ENCODE results near the gene ZNF541.
"Not testable (repeated sequence)": the region's sequence is repeated elsewhere in the genome, so short reads cannot be mapped to it uniquely, and the experiment has no call there.

Gene ZNF541

DNA sequence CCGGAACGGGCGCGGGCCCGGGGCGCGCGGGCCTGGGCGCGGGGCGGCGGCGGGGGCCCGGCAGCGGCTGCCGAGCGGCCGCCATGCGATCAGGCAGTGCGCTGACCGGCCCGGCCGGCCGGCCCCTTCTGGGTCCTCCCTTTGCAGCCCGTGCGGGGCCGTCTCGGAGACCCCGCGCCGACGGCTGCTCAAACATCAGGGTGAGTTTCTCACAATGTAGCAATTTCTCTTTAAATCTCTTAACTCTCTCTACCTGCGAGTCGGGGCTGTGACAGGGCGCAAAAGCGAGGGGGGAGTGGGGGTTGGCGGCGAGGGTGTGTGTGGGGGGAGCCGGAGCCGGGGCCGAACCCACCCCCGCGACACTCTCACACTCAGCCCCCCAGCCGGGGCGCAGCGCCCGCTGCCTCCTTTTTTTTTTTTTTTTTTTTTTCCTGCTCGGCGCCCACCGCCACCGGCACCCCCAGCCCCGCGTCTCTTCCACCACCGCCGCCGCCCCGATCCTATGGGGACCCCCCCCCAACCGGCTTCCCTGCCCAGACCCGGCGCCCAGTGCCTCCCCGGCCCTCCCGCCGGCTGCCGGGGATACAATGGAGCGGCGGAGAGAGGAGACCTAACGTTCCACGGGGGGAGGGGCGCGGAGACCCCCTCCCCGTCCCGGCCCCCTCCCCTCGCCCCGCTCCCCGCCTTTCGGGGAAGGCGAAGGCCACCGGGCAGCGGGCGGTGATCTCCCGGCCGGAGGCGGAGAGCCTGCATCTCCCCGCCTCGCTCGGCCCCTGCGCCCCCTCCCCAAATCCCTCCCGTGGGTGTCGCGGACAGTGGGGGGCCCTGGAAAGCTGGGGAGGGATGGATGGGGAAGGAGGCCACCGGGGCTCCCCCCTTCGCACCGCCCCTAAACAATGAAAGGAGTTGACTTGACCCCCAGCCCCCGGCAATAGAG lies 36.3 kb upstream of the ZNF541 start, which contains the start of gene BICRA:
BICRA (plus strand) TSS at position 166 of the 937 bp plus-strand sequence. CDS start 64,441 bp downstream, outside the sequence.
- peaks cover 1 to 5% of the 10 kb centered on the region in 2 donors for H3K36me3 Mint-ChIP-seq
- DNase-seq = peak; percentile 71
- H3K4me3 Mint-ChIP-seq = peak within 1 kb of the TSS; percentile 94 to 95
- peaks cover 31 to 44% of the 10 kb centered on the region in 2 donors for H3K4me1 Mint-ChIP-seq
- peak; percentile 70 to 74 for ATAC-seq (replicated peaks)
- no peaks in the 10 kb centered on the region for H3K9me3 Mint-ChIP-seq
- H3K27ac Mint-ChIP-seq = peak within 1 kb of the TSS; percentile 97
- peaks cover 0 to under 1% of the 10 kb centered on the region in 2 donors for H3K27me3 Mint-ChIP-seq

DNA sequence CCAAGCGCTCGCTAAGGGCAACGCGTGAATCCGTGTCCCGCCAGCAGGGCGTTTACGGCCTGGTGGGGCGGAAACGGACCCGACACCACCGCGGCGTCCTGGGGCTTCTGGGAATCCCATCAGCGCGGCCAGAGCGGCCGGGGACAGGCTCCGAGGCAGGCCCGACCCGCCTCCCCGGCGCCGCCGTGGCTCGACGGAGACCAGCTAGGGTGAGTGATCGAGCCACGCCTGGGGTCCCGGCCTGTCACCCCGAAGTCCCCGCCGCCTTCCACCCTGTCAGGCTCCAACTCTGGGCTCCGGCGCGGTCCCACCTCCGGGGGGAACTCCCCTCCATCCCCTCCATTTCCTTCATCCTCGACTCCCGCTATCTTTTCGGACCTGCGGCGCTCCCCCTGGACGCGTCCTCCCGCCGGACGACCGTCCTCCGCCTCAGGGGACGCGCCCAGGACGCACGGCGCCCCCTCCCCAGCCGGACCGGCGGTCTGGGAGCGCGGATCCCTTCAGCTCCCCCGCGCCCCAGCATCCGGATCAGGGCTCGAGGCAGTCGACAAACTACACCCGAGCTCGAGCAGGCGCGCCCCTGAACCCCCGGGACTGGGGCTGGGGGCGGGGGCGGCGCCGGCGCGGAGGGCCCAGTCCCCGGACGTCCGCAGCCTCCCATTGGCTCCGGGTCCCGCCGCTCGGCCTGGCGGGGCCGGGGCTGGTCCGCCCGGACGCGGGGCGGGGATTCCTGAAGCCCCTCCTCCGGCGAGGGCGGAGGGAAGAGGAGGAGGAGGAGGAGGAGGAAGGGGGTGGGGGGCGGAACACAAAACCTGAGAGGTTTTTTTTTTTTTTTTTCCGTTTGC lies 35.3 kb upstream of the ZNF541 start:
- Mint-ChIP-seq H3K27me3 (peaks cover 0 to 9% of the 10 kb centered on the region in 2 donors), H3K9me3 (no peaks in the 10 kb centered on the region), H3K27ac (peak overlapping the region; percentile 93), H3K4me3 (peak overlapping the region; percentile 84 to 91), H3K4me1 (peaks cover 30 to 35% of the 10 kb centered on the region in 2 donors), H3K36me3 (peaks cover 1 to 5% of the 10 kb centered on the region in 2 donors)
- peak; percentile 94 for DNase-seq
- peak; percentile 90 to 93 for ATAC-seq (replicated peaks)

DNA sequence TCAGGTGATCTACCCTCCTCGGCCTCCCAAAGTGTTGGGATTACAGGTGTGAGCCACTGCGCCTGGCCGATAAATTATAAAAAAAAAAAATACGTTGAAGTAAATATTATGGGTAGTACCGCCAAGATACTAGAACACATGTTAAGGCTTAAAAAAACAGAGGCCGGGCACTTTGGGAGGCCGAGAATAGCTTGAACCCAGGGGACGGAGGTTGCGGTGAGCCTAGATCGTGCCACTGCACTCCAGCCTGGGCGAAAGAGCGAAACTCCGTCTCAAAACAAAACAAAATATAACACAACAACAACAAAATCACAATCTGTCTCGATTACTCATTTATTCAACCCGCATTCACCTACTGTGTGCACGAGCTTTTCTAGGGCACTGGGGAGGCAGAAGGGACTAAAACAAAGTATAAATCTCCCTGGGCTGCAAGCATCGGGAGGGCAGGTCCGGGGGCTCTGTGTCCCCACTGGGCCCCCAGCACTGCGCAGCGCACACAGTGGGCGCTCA lies 34.7 kb upstream of the ZNF541 start:
- Mint-ChIP-seq H3K9me3 (no peaks in the 10 kb centered on the region), H3K27me3 (peaks cover 4 to 9% of the 10 kb centered on the region in 2 donors), H3K4me1 (peaks cover 27 to 28% of the 10 kb centered on the region in 2 donors), H3K36me3 (peaks cover 1 to 5% of the 10 kb centered on the region in 2 donors), H3K4me3 (peak overlapping the region; percentile 84 to 91), H3K27ac (peak overlapping the region; percentile 93)
- ATAC-seq (replicated peaks) = no peak
- no peak for DNase-seq

GRCh38 chr19:47603706-47604565 lies 31.0 kb upstream of the ZNF541 start:
- peaks cover 13 to 20% of the 10 kb centered on the region in 2 donors for H3K27me3 Mint-ChIP-seq
- no peak for ATAC-seq (replicated peaks)

GRCh38 chr19:47601180-47601904 lies 28.4 kb upstream of the ZNF541 start:
- H3K27me3 Mint-ChIP-seq = peaks cover 13 to 26% of the 10 kb centered on the region in 2 donors
- no peak for DNase-seq
- H3K36me3 Mint-ChIP-seq = no peaks in the 10 kb centered on the region
- peak overlapping the region; percentile 86 for H3K27ac Mint-ChIP-seq
- peaks cover 0 to 2% of the 10 kb centered on the region in 2 donors for H3K9me3 Mint-ChIP-seq
- ATAC-seq (replicated peaks) = no peak
- H3K4me3 Mint-ChIP-seq = peak overlapping the region; percentile 80 to 91
- peaks cover 15 to 17% of the 10 kb centered on the region in 2 donors for H3K4me1 Mint-ChIP-seq

More at GRCh38 chr19:47603706-47604565, 31.0 kb upstream of the ZNF541 start:
- DNase-seq = no peak
- Mint-ChIP-seq H3K4me1 (peaks cover 18 to 21% of the 10 kb centered on the region in 2 donors), H3K9me3 (peaks cover 0 to 2% of the 10 kb centered on the region in 2 donors), H3K4me3 (no peak overlapping the region), H3K27ac (no peak overlapping the region), H3K36me3 (peaks cover 1 to 5% of the 10 kb centered on the region in 2 donors)

- peaks cover 19 to 34% of the 10 kb centered on the region in 2 donors for H3K27me3 Mint-ChIP-seq
- peak; percentile 97 to 98 for ATAC-seq (replicated peaks)
- peaks cover 0 to 2% of the 10 kb centered on the region in 2 donors for H3K9me3 Mint-ChIP-seq
- peak overlapping the region; percentile 86 for H3K27ac Mint-ChIP-seq
- H3K36me3 Mint-ChIP-seq = no peaks in the 10 kb centered on the region
- peak; percentile 97 for DNase-seq
- peak overlapping the region; percentile 80 to 91 for H3K4me3 Mint-ChIP-seq
- peaks cover 15 to 17% of the 10 kb centered on the region in 2 donors for H3K4me1 Mint-ChIP-seq
Observed at GRCh38 chr19:47600246-47601179, 27.6 kb upstream of the ZNF541 start.

DNA sequence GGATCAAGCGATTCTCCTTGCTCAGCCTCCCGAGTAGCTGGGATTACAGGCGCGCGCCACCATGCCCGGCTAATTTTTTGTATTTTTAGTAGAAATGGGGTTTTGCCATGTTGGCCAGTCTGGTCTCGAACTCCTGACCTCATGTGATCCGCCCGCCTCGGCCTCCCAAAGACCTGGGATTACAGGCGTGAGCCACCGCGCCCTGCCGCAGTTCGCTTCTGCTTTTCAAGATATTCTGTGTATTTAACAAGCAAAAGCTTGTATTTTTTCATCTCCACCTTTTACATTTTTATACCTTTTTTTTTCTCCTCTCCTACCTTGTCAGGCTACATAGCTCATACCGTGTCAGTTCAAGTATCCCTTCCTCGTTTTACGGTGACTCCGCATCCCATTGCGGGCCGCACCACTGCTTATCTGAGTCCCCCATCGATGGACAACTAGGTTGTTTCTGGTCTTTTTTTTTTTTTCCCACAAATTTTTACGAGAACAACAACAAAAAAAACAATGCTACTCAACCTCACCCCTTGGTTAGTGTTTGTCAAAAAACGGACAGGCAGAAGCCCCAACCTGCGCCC lies 26.8 kb upstream of the ZNF541 start:
- ATAC-seq (replicated peaks); H3K36me3 Mint-ChIP-seq; H3K9me3 Mint-ChIP-seq; DNase-seq: not testable (repeated sequence)
- H3K4me1 Mint-ChIP-seq = peaks cover 15 to 17% of the 10 kb centered on the region in 2 donors
- peak overlapping the region; percentile 78 for H3K27ac Mint-ChIP-seq
- peak overlapping the region; percentile 80 to 91 for H3K4me3 Mint-ChIP-seq
- peaks cover 19 to 34% of the 10 kb centered on the region in 2 donors for H3K27me3 Mint-ChIP-seq

DNA sequence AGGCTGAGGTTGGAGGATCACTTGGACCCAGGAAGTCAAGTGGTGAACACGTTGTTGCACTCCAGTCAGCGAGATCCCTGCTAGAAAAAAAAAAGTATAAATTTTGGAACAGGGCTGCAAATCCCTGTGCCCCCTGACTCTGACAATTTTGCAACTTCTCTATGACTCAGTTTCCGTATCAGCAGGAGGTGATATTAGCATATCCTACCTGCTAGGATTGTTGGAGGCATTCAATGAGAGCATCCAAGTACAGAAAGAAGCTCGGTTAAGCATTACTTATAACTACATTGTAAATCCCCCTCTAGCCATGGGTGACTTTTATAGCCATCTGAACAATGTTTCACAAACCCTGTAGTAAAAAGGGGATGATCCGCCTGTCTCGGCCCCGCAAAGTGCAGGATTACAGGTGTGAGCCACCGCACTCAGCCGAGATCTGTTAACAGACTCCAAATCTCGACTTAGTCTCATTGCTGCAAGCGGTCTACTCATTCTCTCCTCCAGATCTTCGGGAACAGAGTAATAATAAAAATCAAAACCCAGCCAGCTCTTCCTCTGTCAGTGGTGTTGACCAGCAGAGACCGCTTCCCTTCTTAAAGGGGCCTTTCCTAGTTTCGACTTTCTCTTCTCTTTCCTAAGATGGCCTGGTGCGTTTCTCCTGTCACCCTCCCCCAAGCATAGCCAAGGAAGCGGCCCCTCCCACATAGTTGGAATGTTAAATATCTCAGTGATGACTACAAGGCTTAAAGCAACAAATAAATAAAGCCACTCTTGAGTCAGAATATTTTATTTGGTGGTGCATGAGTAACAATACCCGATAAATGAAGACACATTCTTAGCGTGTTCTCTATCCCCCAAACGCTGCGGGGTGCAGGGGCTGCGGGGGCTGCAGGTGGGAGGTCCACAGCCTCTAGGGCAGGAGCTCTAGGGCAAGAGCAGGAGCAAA lies 25.7 kb upstream of the ZNF541 start:
- Mint-ChIP-seq H3K27ac (no peak overlapping the region), H3K27me3 (peaks cover 20 to 43% of the 10 kb centered on the region in 2 donors), H3K4me1 (peaks cover 13 to 15% of the 10 kb centered on the region in 2 donors), H3K4me3 (peak overlapping the region in 1 of 2 donors; percentile 33), H3K9me3 (peaks cover 0 to 2% of the 10 kb centered on the region in 2 donors), H3K36me3 (no peaks in the 10 kb centered on the region)
- DNase-seq (no peak), ATAC-seq (replicated peaks) (no peak)

DNA sequence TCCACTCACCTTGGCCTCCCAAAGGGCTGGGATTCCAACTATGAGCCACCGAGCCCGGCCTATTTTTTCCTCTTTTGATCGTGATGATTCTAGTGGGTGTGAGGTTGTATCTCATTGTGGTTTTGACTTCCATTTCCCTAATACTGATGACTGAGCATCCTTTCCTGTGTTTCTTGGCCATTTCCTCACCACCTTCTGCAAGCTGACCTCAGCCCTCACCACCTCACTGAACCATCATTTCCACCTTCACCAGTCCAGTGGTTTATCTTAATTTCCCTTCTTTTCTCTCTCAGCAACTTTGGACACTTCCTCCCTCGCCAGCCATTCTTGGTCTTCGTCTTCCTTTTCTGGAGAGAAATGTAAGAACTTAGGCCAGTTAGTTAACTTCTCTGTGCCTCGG lies 23.0 kb upstream of the ZNF541 start:
- Mint-ChIP-seq H3K36me3 (no peaks in the 10 kb centered on the region), H3K4me3 (no peak overlapping the region), H3K27ac (no peak overlapping the region), H3K9me3 (peaks cover 0 to 2% of the 10 kb centered on the region in 2 donors), H3K27me3 (peaks cover 28 to 41% of the 10 kb centered on the region in 2 donors), H3K4me1 (peaks cover 10 to 15% of the 10 kb centered on the region in 2 donors)
- DNase-seq (no peak), ATAC-seq (replicated peaks) (no peak)

GRCh38 chr19:47593860-47594259 lies 20.9 kb upstream of the ZNF541 start:
- H3K27me3 Mint-ChIP-seq = peaks cover 36 to 43% of the 10 kb centered on the region in 2 donors
- no peak overlapping the region for H3K4me3 Mint-ChIP-seq
- ATAC-seq (replicated peaks) (no peak), DNase-seq (no peak)
- peaks cover 2 to 3% of the 10 kb centered on the region in 2 donors for H3K4me1 Mint-ChIP-seq
- no peaks in the 10 kb centered on the region for H3K9me3 Mint-ChIP-seq
- no peak overlapping the region for H3K27ac Mint-ChIP-seq
- H3K36me3 Mint-ChIP-seq = no peaks in the 10 kb centered on the region

- ATAC-seq (replicated peaks) = no peak
- no peak overlapping the region for H3K4me3 Mint-ChIP-seq
- H3K36me3 Mint-ChIP-seq = peaks cover 0 to 5% of the 10 kb centered on the region in 2 donors
- H3K4me1 Mint-ChIP-seq = no peaks in the 10 kb centered on the region
- no peak overlapping the region for H3K27ac Mint-ChIP-seq
- peaks cover 48 to 49% of the 10 kb centered on the region in 2 donors for H3K27me3 Mint-ChIP-seq
- H3K9me3 Mint-ChIP-seq = peaks cover 5 to 7% of the 10 kb centered on the region in 2 donors
- DNase-seq = no peak
Observed at GRCh38 chr19:47589824-47590223, 16.9 kb upstream of the ZNF541 start.
